PC-3 (cell line): ENCODE data around the gene TACO1.

Experiments
- CTCF ChIP-seq: fragments of 300-600 bp; sonication (generic); conservative IDR thresholded peaks from 2 replicates; pipeline ENCODE4 v1.5.1; 2017; ENCODE audit warnings: antibody characterized with exemption, low read depth, mild to moderate bottlenecking, low read length
- EZH2 ChIP-seq: fragments of 300-600 bp; sonication (generic); IDR thresholded peaks from one replicate; pipeline ENCODE4 v1.6.1; 2017; ENCODE audit warnings: antibody characterized with exemption, mild to moderate bottlenecking, low read length; ENCODE audit not compliant: unreplicated experiment

GRCh38 chr17:63588797-63589196, 11.9 kb upstream of the TACO1 start:
- TF ChIP-seq EZH2: no peak
- TF ChIP-seq CTCF: no peak
